Measurements from ENCODE around the gene ANO6. TPM values are rescaled to one million over a fixed set of nuclear protein-coding genes. Genes with fewer than 3 reads are reported as not detected.

The ANO6 gene
- total RNA-seq, 1 experiment from 2014 or later = 46.8 TPM

- no peaks in the 10 kb centered on the region for H3K27me3 Mint-ChIP-seq (ENCODE audit: low read depth)
- CTCF ChIA-PET = no interaction called here
- H3K4me3 Mint-ChIP-seq = no peak overlapping the region
- no peaks in the 10 kb centered on the region for H3K9me3 Mint-ChIP-seq
- peaks cover 8% of the 10 kb centered on the region for H3K36me3 Mint-ChIP-seq
- no peaks in the 10 kb centered on the region for H3K4me1 Mint-ChIP-seq
- DNase-seq (ENCODE audit: low spot score) (no peak), ATAC-seq (no peak)
- no peak overlapping the region for H3K27ac Mint-ChIP-seq
- TF ChIP-seq NR3C1 (CRISPR knock-in tag; conservative IDR thresholded peaks at IDR 0.05; ENCODE audit: low read depth) (no peak), FOXP4 (CRISPR knock-in tag; IDR thresholded peaks at IDR 0.05) (no peak), MXD4 (CRISPR knock-in tag; IDR thresholded peaks at IDR 0.05; ENCODE audit: borderline replicate concordance) (no peak), GABPB1 (CRISPR knock-in tag; IDR thresholded peaks at IDR 0.05) (no peak), HMGXB4 (CRISPR knock-in tag; IDR thresholded peaks at IDR 0.05) (no peak), JAZF1 (CRISPR knock-in tag; IDR thresholded peaks at IDR 0.05) (no peak), GRHL2 (CRISPR knock-in tag; IDR thresholded peaks at IDR 0.05; ENCODE audit: insufficient replicate concordance, severe bottlenecking) (no peak), ZNF396 (CRISPR knock-in tag; IDR thresholded peaks at IDR 0.05; ENCODE audit: borderline replicate concordance) (no peak), ZNF423 (CRISPR knock-in tag; IDR thresholded peaks at IDR 0.05) (no peak), ZNF281 (CRISPR knock-in tag; IDR thresholded peaks at IDR 0.05) (no peak), ATF3 (CRISPR knock-in tag; conservative IDR thresholded peaks at IDR 0.05) (no peak)
- TF ChIP-seq, protein P1, sequence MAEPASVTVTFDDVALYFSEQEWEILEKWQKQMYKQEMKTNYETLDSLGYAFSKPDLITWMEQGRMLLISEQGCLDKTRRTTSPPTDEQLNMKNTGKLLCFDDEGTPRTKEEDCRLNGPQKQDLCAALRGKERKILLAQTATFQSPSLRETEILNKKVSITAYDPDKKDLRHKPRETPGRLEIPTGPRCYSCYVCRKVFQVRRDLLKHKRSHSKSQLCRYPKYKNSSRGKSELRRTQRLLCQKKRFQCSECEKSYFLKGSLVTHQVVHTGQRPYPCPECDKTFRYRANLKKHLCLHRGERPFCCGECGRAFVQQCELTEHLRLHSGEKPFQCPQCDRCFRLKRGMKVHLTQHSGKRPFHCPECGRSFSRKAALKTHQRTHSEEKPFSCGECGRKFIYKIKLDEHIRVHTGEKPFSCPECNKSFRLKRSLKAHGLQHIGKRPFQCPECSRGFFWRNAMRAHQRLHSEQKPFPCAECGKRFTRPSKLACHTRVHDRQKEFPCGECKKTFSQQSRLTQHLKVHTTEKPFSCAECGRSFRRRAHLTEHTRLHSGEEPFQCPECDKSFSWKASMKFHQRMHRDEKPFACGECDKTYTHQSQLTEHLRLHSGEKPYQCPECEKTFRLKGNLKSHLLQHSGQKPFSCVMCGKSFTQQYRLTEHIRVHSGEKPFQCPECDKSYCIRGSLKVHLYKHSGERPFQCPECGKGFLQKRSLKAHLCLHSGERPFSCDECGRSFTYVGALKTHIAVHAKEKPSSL (CRISPR knock-in tag; conservative IDR thresholded peaks at IDR 0.05) = no peak
- TF ChIP-seq, protein P2, sequence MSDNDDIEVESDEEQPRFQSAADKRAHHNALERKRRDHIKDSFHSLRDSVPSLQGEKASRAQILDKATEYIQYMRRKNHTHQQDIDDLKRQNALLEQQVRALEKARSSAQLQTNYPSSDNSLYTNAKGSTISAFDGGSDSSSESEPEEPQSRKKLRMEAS (CRISPR knock-in tag; IDR thresholded peaks at IDR 0.05) = no peak
- TF ChIP-seq, protein P3, sequence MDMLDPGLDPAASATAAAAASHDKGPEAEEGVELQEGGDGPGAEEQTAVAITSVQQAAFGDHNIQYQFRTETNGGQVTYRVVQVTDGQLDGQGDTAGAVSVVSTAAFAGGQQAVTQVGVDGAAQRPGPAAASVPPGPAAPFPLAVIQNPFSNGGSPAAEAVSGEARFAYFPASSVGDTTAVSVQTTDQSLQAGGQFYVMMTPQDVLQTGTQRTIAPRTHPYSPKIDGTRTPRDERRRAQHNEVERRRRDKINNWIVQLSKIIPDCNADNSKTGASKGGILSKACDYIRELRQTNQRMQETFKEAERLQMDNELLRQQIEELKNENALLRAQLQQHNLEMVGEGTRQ (CRISPR knock-in tag; IDR thresholded peaks at IDR 0.05) = no peak
- POLR2A ChIA-PET = no interaction called here
These were observed 94.1 kb downstream of the ANO6 start for GRCh38 chr12:45309836-45310626.

All from WTC11 (cell line).